Stimulated activated CD4-positive, alpha-beta T cell treated with anti-CD3 and anti-CD28 coated beads, Interleukin-4, amount 100 ng/mL, for 1 hour (primary cell): ENCODE data around the gene ATP10B.

Source experiments
- DNase-seq: peaks from one replicate; pipeline ENCODE4 v3.0.0-alpha.2; 2020

Gene ATP10B

GRCh38 chr5:160675988-160676387, 176.0 kb downstream of the ATP10B start:
- no peak for DNase-seq

DNA sequence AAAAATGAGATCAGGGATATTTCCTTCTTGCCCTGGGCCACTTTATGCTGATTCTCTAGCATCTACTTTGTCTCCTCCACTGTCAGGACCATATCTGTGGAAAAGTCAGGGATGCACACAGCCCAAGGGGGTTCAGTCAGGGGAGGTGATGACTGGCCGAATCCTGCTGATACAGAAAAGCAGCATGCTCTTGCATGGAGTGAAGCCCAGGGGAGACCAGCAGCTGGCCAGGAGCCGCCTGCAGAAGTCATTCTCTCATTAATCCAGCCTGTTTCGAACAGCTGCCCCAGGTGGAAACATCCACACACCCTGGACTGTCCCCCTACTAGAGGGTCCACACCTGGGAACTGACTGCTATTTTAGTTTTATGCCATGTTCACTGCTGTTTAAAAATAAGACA, 177.1 kb downstream of the ATP10B start:
- DNase-seq: no peak

DNA sequence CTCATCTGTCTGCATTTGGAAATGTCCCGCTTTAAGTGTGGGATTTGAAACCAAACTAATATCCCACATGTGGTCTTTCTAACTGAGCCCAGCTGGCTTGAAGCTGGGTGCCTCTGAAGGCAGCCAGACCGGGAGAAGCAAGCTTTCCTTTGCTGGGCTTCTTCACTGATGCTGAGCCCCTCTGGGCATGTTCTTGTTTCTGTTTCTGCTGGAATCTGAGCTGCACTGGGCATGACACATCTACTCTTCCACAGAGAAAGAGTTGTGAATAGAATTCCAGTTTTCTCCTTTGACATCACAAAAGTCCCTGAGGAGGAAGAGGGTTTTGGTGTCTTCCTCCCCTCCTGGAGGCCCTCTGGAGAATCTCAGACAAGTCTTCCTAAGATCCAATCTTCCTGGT, 179.5 kb downstream of the ATP10B start:
- no peak for DNase-seq

DNA sequence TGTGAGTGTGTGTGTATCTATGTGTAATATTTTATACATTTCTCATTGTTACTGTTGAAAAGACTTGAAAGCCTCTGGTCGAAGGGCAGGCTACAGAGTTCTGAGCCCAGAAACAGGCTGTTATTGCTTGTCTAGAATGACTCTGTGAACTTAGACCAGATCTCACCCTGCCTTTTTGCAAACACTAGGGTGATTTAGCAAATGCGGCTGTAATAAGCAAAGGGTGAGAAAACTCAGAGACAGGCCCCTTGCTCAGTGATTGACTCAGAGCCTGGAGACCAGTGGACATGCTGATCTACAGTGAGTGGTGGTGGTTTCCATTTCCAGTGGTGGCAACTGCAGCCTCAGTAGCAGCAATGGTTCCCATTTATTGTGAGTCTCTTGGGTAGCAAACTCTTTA, 183.7 kb downstream of the ATP10B start:
- no peak for DNase-seq

DNA sequence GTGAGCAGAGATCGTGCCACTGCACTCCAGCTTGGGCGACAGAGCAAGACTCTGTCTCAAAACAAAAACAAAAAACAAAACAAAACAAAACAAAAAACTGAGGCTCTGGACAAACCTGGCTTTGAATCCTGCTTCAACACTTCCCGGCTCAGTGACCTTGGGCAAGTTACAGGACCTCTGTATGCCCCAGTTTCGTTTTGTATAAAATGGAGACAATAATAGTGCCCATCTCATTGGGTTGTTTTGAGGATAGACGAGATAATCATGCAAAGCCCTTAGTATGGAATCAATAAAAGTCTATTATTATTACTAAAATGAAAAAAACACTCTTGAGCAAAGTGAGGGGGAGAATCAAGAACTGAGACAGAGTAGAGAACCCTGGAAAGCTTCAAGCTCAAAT, 184.9 kb downstream of the ATP10B start:
- DNase-seq: no peak

GRCh38 chr5:160665460-160665859, 186.6 kb downstream of the ATP10B start:
- no peak for DNase-seq

- DNase-seq: no peak
These were observed 191.9 kb downstream of the ATP10B start for GRCh38 chr5:160660132-160660531.

DNA sequence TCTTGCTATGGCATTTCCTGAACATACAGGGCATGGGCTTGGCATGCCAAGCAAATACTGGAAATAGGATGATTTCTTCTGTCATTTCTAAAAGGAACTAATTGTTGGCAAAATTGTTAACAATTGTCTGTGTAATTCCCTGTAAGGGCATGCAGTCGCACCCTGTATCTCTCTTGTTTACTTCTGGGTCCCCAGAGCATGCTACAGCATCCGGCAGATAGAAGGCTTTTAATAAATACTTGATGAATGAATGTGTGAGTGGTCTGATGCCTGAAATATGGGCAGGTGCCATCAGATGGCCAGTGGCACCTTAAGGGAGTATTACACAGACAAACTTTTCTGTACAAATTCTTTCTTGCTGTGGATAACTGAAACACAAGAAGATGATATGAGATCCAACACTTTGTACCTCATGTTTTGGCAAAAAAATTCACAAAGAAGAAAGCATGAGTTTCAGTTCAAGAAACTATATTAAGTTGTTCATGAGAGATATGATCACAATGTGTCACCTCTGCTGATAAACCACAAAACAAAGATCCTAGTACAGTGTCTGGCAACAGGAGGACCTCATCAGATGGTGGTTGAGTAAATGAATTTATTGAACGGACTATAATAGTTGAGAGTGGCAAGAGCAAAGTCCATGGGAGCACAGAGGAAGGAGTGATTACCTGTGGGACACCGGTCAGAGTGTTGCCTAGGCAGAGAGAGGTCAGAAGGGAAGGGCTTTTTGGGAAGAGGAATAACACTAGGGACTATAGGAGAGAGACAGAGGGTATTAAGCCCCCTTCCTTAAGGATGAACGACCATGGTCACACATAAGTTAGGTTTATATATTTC, 194.2 kb downstream of the ATP10B start:
- DNase-seq: no peak

GRCh38 chr5:160657068-160657507, 194.9 kb downstream of the ATP10B start:
- no peak for DNase-seq

- DNase-seq: no peak
These were observed 196.3 kb downstream of the ATP10B start for GRCh38 chr5:160655717-160656116.

DNA sequence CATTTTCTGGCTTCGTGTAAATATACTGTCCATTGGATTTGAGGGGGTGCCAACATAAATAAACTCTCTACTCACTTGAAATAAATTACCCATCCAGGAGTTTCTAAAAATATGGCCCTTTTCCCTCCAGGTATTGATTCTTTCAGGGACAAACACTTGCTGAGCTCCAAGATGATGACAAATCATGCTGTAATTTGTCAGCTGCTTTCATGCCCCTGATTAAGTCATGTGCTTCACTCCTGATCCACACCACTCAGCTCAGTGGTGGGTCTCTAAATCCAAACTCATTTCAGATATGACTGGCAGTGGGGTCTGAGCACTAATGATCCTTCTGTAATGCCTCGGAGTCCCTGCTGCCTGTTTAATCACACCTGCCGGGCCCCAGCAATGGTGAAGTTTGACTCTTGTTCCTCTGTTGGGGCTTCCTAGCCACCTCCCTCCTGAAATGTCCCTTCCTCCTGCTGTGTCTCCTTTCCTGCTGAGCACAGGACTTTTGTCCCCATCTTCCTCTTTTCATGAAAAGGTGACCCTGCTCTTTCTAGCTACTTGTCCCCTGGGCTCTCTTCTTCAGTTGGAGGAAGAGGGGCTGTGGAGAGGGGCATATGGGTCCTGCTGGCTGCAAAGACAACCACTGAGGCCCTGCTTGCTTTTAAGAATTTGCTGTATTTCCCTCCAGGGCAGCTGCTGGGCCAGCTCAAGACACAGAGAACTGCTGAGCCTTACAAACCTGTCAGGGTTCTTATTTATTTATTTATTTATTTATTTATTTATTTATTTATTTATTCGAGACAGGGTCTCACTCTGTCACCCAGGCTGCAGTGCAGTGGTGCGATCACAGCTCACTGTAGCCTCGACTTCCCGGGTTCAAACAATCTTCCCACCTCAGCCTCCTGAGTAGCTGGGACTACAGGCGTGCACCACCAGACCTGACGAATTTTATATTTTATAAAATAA, 200.0 kb downstream of the ATP10B start:
- no peak for DNase-seq

DNA sequence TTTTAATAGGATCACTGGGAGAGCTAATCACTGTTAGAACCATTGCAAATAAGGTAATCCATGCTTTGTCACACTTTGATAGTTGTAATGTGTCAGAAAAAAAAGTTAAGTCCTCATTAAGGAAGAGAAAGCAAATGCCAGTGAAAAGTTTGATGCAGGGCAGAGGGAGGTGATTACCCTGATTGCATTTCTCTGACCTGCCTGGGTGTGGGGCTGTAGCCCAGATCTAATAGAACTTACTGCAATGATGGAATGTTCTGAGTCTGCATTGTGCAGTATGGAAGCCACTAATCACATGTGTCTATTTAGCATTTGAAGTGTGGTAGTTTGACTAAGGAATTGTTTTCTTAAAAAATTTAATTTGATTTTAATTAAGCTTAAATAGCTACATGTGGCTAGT, 202.7 kb downstream of the ATP10B start:
- DNase-seq: no peak

- no peak for DNase-seq
These were observed 206.0 kb downstream of the ATP10B start for GRCh38 chr5:160646033-160646432.

- no peak for DNase-seq
These were observed 208.3 kb downstream of the ATP10B start for GRCh38 chr5:160643616-160644240.

DNA sequence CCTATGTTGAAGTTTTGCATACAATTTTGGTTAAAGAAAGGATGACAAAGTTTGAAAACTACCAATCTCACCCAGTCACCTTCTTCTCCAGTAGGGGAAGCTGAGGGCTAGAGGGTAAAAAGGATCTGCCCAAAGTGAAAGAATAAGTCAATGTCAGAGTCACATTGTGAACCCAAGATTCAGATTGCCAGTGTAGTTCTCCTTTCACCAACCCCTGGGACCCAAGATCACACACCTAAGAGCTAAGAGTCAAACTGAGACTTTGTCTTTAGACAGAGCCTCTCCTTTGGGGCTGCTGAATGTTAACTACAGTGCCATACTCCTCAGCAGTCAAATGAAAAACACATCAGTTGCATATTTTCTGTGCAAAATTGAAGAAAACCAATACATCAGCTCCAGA, 210.6 kb downstream of the ATP10B start:
- DNase-seq: no peak

DNA sequence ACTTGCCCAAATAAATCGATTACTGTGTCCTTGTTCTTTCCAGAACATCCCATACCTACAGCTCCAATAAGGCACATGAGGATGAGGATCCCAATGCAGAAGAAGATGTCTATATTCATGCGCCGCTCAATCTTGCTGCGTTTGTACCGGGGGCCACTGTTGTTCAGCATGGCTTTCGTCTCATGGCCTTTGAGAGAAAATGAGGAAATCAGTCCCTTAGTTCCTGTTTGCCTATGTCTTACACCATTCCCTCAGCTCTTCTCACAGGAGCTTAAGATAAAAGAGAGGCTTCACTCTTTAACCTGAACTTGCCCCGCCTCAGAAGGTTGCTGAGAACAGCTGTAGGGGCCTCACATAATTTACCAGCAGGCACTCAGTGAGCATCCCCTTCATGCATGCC, 211.6 kb downstream of the ATP10B start:
- no peak for DNase-seq

GRCh38 chr5:160638161-160638742, 213.8 kb downstream of the ATP10B start:
- DNase-seq: no peak

DNA sequence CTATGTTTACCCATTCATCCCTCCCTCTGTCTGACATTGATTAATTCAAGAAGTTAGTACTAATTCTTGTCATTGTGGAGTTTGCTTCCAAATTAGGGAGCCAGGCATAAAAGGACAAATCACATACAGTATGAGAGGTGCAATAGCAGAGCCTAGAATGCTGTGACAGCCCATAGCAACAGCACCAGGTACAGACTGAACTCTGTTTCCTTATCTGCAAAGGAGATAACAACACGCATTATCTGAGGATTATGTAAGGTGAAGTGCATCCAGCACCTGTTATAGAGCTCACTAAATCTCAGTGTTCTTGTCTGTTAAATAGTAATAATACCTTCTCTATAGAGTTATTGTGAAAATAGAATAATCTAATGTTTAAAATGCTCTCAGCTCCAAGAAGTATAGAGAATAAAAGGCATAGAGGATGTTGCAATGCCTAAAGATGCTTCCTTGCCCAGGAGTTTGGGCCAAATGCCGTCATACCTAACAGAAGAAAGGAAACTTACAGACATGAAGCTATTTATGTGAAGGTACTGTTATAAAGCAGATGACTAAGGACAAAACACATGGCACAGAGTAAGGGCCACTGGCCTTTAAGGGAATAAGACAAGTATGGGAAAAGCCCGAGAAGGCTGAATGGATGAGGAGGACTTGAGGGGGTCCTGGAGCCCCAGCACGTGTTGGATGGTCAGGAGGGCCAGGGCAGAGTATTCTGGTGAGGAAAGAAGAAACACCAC, 214.5 kb downstream of the ATP10B start:
- no peak for DNase-seq

DNA sequence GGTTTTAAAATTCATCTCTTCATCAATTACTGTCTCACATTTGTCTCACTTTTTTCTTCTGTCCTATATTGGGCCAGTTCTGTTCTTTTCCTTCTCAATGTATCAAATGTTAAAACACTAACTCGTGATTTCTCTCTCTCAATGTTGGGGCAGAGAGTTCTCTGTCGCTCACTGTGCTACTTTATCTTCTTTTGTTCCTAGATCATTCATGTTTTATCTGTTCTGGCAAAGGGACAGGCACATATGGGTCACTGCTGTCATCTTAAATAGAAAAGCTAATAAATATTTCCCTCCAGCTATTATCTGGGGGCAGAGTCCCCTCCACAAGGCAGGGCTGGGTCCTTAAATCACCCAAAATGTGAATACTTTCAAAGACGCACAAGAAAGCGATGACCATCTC, 216.3 kb downstream of the ATP10B start:
- no peak for DNase-seq

DNA sequence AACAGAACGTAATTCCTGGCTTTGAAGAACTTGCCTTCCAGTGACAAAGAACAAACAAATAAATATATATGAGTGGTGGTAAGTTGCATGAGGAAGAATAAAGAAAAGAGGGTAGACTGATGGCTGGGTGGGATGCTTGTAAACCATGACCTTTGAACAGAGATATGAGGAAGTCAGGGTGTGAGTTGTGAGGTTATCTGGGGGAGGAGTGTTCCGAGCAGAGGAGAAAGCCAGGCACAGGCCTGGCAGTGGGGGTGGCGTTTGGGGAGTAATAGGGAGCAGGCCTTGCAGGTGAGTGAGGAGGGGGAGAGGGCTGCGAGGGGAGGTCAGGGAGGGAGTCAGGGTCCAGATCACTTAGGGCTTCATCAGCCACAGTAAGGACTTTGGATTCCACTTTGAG, 217.0 kb downstream of the ATP10B start:
- no peak for DNase-seq

GRCh38 chr5:160629003-160629402, 223.0 kb downstream of the ATP10B start:
- DNase-seq: no peak

DNA sequence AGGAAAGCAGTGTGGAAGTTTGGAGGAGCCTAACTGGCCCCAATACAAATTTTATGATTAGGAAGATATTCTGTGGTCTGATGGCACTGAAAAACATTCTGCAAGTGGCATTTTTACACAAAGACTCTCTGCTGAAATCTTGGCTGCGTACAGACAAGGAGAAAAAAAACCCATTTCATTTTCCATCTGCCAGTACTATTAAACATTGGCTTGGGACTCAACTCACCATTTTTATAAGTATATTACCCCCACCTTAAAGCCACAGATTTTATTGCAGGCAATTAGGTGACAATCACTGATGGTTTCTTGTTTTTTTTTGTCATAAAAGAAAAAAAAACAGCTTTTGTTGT, 223.4 kb downstream of the ATP10B start:
- DNase-seq: no peak
